Measurements from ENCODE around the gene TUBG1. TPM values are rescaled to one million over a fixed set of nuclear protein-coding genes. Genes with fewer than 3 reads are reported as not detected.

TUBG1 gene
- total and polyA plus RNA-seq, 9 of the 15 experiments (the other 6 are each of a cell fraction or from before 2014, with no cell fraction given), result 33.1 to 147 (median 66.0) TPM

GRCh38 chr17:42632949-42633444 is 23.5 kb downstream of the TUBG1 start (continued):
- no peak for TF ChIP-seq HEY1 (CRISPR knock-in tag; IDR thresholded peaks at IDR 0.05; ENCODE audit: borderline replicate concordance)
- TF ChIP-seq TCFL5 (CRISPR knock-in tag; conservative IDR thresholded peaks at IDR 0.05), result no peak
- TF ChIP-seq HMG20A (CRISPR knock-in tag; conservative IDR thresholded peaks at IDR 0.05), result no peak
- TF ChIP-seq ZNF121 (CRISPR knock-in tag; conservative IDR thresholded peaks at IDR 0.05), result no peak
- TF ChIP-seq DIDO1 (tag; IDR thresholded peaks at IDR 0.05; ENCODE audit: low read depth), result no peak
- no peak for TF ChIP-seq ZNF212 (CRISPR knock-in tag; IDR thresholded peaks at IDR 0.05)
- TF ChIP-seq ZNF449 (CRISPR knock-in tag; IDR thresholded peaks at IDR 0.05), result no peak
- TF ChIP-seq ZNF57 (CRISPR knock-in tag; IDR thresholded peaks at IDR 0.05), result no peak
- TF ChIP-seq HNRNPK (IDR thresholded peaks at IDR 0.05; ENCODE audit: low read depth, low read length, poor library complexity, severe bottlenecking), result no peak
- no peak for TF ChIP-seq HNRNPUL1 (IDR thresholded peaks at IDR 0.05; ENCODE audit: low read length)
- TF ChIP-seq NFATC3 (IDR thresholded peaks at IDR 0.05), result no peak
- TF ChIP-seq ZBTB7A (IDR thresholded peaks at IDR 0.05; ENCODE audit: borderline replicate concordance, control insufficient read depth, low read depth, low read length), result no peak
- TF ChIP-seq E2F4 (CRISPR knock-in tag; IDR thresholded peaks at IDR 0.05; ENCODE audit: low read depth), result no peak
- TF ChIP-seq HDAC6 (IDR thresholded peaks at IDR 0.05; ENCODE audit: low read depth, low read length), result no peak
- TF ChIP-seq EGR1 (conservative IDR thresholded peaks at IDR 0.05), result peak; percentile 39; the same call in 1 of the 2 replicates
- no peak for TF ChIP-seq ZNF518B (CRISPR knock-in tag; IDR thresholded peaks at IDR 0.05)
- TF ChIP-seq ARNT (IDR thresholded peaks at IDR 0.05), result peak in 1 of 2 experiments; percentile 81; a peak in 2 of 4 replicates
- no peak for TF ChIP-seq KDM5B (IDR thresholded peaks at IDR 0.05; ENCODE audit: insufficient replicate concordance, low read depth, low read length)
- no peak for TF ChIP-seq HSF4 (CRISPR knock-in tag; IDR thresholded peaks at IDR 0.05; ENCODE audit: borderline replicate concordance)
- no peak for TF ChIP-seq SIX5 (IDR thresholded peaks at IDR 0.05; ENCODE audit: borderline replicate concordance in 1 of 2, insufficient read depth in 1 of 2, low read depth in 1 of 2, low read length in 2 of 2)
- TF ChIP-seq RHOXF2B (CRISPR knock-in tag; conservative IDR thresholded peaks at IDR 0.05), result no peak
- TF ChIP-seq ZNF175 (CRISPR knock-in tag; IDR thresholded peaks at IDR 0.05; ENCODE audit: low read depth), result no peak
